GM12874 (cell line): ENCODE data around the gene HOXA7.

Experiments
- CTCF ChIP-seq: IDR thresholded peaks from 2 replicates; pipeline ENCODE4 v1.5.1; 2011; ENCODE audit warnings: low read depth, mild to moderate bottlenecking, control low read depth, low read length, moderate library complexity; ENCODE audit not compliant: insufficient read depth

The HOXA7 gene

GRCh38 chr7:27124096-27124901 lies 32.2 kb downstream of the HOXA7 start:
- TF ChIP-seq CTCF, result no peak

- TF ChIP-seq CTCF, result no peak
Measured at GRCh38 chr7:27123477-27124053, 32.9 kb downstream of the HOXA7 start.

- no peak for TF ChIP-seq CTCF
Measured at GRCh38 chr7:27123007-27123476, 33.4 kb downstream of the HOXA7 start.

GRCh38 chr7:27122077-27122910 lies 34.2 kb downstream of the HOXA7 start:
- no peak for TF ChIP-seq CTCF

GRCh38 chr7:27121684-27122076 lies 34.8 kb downstream of the HOXA7 start:
- TF ChIP-seq CTCF, result no peak

- no peak for TF ChIP-seq CTCF
Measured at GRCh38 chr7:27119412-27119911, 37.0 kb downstream of the HOXA7 start.

- TF ChIP-seq CTCF, result no peak
Measured at GRCh38 chr7:27118580-27118979, 37.9 kb downstream of the HOXA7 start.
